Prostate gland (tissue), 2 donors: Measurements from ENCODE around the gene FMO4. TPM values are rescaled to one million over a fixed set of nuclear protein-coding genes. Genes with fewer than 3 reads are reported as not detected.

Source experiments
- DNase-seq: peaks from one replicate; pipeline ENCODE4 v3.0.0-alpha.2; 2019; ENCODE audit warnings: low spot score
- H3K27ac ChIP-seq, 2 donors: fragments of 200-600 bp; sonication (generic); 2 replicates each; pipeline ENCODE4 v1.5.1; 2017 to 2019
- H3K27me3 ChIP-seq: fragments of 200-600 bp; sonication (generic); replicated peaks from 2 replicates; pipeline ENCODE4 v1.5.1; 2019; ENCODE audit not compliant: insufficient read depth
- H3K36me3 ChIP-seq, 2 donors: fragments of 200-600 bp; sonication (generic); 1 replicate in 1 of 2; 2 replicates in 1 of 2; pipeline versions ENCODE4 v1.5.1 to v1.8.1; 2017 to 2019
- H3K4me1 ChIP-seq: fragments of 200-600 bp; sonication (generic); replicated peaks from 2 replicates; pipeline ENCODE4 v1.5.1; 2019
- H3K4me3 ChIP-seq, 2 donors: fragments of 200-600 bp; sonication (generic); 2 replicates each; pipeline ENCODE4 v1.5.1; 2017 to 2019
- H3K9me3 ChIP-seq: fragments of 200-600 bp; sonication (generic); 2 replicates; pipeline ENCODE4 v1.5.1; 2017
- POLR2A ChIP-seq: fragments of 450-650 bp; IDR thresholded peaks from one replicate; pipeline ENCODE4 v1.6.1; 2016; ENCODE audit warnings: antibody characterized with exemption, mild to moderate bottlenecking
- POLR2AphosphoS5 ChIP-seq: sonication (generic); formaldehyde crosslinking; IDR thresholded peaks from one replicate; pipeline ENCODE4 v1.6.1; 2017; ENCODE audit warnings: antibody characterized with exemption
- WGBS: methylation state at CpG from one replicate; pipeline ENCODE4 v1.1.5; 2018; 5-methylcytosine and 5-hydroxymethylcytosine counted together
- intact Hi-C: fragments of 100-400 bp; cut with DNase I; formaldehyde crosslinking; loops from one replicate; pipeline ENCODE4 v1.14.2; 2022
- total RNA-seq, 2 donors: library from RNA; depleted of rRNA; stranded (reverse); fragments of >200 nt; gene quantifications; one replicate each; pipeline ENCODE4 v1.1.0, GENCODE V29; 2016
- TF ChIP-seq, protein P1 (sequence below), 4 experiments: fragments of 200-600 bp in 2 of 4; fragments of 450-650 bp in 2 of 4; sonication (generic) in 2 of 4; IDR thresholded peaks; 1 replicate in 3 of 4; 2 replicates in 1 of 4; pipeline ENCODE4 v1.5.1; 2016 to 2019; ENCODE audit warnings: antibody characterized with exemption in 4 of 4, mild to moderate bottlenecking in 2 of 4, moderate library complexity in 2 of 4

Gene FMO4
- total RNA-seq, 2 donors from 2014 or later: 6.7 to 7.1 TPM

DNA sequence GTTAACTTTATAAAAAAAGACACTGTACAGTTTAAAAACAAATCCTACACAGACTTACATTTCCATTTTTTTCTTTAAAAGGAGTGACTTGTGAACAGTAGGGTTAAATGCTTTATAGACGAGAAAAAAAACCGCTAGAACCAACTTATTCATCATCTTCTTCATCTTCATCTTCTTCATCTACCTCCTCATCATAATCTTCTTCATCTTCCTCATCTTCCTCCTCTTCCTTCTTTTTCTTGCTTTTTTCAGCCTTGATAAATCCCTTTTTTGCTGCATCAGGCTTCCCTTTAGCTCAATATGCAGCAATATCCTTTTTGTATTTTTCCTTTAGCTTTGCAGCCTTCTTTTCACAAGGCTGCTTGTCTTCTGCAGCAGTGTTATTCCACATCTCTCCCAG lies 43.2 kb upstream of the FMO4 start:
- WGBS: 96% methylated on average over 2 of the region's 2 CpGs

DNA sequence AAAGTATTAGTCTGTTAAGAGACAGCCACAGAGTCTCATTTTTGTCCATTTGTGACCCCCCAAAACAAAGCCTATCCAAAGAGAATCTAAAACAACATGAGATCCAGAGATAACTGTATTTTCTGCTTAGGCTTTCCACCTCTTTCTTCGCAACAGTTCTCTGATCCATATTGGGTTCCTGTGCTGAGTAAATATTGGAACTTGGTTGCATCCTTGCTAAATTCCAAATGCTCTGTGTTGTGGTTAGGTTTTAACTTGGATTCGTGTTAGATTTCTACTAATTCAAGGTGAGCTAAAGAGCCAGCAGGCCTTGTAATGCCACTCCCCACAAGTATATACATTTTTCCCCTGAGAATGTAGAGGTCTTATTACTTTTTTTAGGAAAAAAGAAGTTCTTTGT lies 36.4 kb upstream of the FMO4 start:
- TF ChIP-seq POLR2AphosphoS5 (no peak), POLR2A (no peak)
- TF ChIP-seq, protein P1, sequence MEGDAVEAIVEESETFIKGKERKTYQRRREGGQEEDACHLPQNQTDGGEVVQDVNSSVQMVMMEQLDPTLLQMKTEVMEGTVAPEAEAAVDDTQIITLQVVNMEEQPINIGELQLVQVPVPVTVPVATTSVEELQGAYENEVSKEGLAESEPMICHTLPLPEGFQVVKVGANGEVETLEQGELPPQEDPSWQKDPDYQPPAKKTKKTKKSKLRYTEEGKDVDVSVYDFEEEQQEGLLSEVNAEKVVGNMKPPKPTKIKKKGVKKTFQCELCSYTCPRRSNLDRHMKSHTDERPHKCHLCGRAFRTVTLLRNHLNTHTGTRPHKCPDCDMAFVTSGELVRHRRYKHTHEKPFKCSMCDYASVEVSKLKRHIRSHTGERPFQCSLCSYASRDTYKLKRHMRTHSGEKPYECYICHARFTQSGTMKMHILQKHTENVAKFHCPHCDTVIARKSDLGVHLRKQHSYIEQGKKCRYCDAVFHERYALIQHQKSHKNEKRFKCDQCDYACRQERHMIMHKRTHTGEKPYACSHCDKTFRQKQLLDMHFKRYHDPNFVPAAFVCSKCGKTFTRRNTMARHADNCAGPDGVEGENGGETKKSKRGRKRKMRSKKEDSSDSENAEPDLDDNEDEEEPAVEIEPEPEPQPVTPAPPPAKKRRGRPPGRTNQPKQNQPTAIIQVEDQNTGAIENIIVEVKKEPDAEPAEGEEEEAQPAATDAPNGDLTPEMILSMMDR (IDR thresholded peaks at IDR 0.05): no peak
- intact Hi-C loops: no loop called here
- 50% methylated on average over 2 of the region's 2 CpGs for WGBS
- no peak overlapping the region for H3K4me3 ChIP-seq
- H3K27me3 ChIP-seq: no peaks in the 10 kb centered on the region
- H3K9me3 ChIP-seq: no peaks in the 10 kb centered on the region
- DNase-seq: no peak
- no peak overlapping the region for H3K27ac ChIP-seq
- H3K36me3 ChIP-seq: no peaks in the 10 kb centered on the region
- no peaks in the 10 kb centered on the region for H3K4me1 ChIP-seq

More for the DNA sequence above, 43.2 kb upstream of the FMO4 start:
- Histone ChIP-seq H3K4me1 (peaks cover 4% of the 10 kb centered on the region), H3K36me3 (no peaks in the 10 kb centered on the region), H3K27me3 (no peaks in the 10 kb centered on the region), H3K27ac (no peak overlapping the region), H3K4me3 (no peak overlapping the region), H3K9me3 (no peaks in the 10 kb centered on the region)
- intact Hi-C loops: no loop called here
- no peak for DNase-seq
- TF ChIP-seq POLR2A (no peak), POLR2AphosphoS5 (no peak)
- TF ChIP-seq, protein P1 (IDR thresholded peaks at IDR 0.05): no peak

DNA sequence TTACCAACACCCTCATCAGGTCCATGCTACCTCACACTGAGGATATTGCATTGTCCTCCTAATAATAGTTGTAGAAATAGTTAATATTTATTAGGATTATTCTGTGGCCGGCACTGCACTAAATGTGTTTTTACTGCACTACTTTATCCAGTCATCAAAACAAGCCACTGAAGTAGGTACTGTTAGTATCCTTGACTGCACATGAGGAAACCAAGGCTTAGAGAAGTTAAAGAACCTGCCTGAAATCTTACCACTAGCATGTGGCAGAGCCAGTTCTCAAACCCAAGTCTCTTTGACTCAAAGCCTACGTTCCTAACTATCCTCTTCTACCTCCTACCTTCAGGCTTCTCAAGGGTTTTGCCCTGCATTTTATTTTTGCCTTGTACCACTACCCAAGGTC lies 34.7 kb upstream of the FMO4 start:
- intact Hi-C loops: no loop called here
- DNase-seq: no peak
- 78% methylated on average over 2 of the region's 2 CpGs for WGBS
- H3K9me3 ChIP-seq: no peaks in the 10 kb centered on the region
- H3K4me1 ChIP-seq: no peaks in the 10 kb centered on the region
- no peak overlapping the region for H3K27ac ChIP-seq
- no peaks in the 10 kb centered on the region for H3K36me3 ChIP-seq
- no peak overlapping the region for H3K4me3 ChIP-seq
- no peaks in the 10 kb centered on the region for H3K27me3 ChIP-seq
- TF ChIP-seq POLR2AphosphoS5 (no peak), POLR2A (no peak)
- TF ChIP-seq, protein P1 (IDR thresholded peaks at IDR 0.05): no peak

DNA sequence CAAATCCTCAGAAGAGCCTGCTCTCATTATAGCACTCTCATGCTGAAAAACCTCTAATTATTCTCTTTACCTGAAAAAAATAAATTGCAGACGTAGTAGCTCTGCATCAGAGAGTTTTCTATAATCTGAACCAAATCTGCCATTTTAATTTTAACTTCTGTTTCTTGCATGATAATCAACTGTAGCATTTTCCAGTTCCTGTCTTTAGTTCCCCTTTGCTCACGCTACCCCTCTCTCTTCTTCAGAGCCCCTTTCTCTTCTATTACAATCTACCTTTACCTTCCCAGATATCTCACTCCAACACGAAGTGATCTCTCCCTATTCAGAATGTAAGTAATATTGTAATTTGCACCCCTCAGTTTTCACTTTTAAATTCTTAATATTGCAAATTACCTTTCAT lies 34.3 kb upstream of the FMO4 start:
- DNase-seq: no peak
- TF ChIP-seq POLR2AphosphoS5 (no peak), POLR2A (no peak)
- TF ChIP-seq, protein P1 (IDR thresholded peaks at IDR 0.05): no peak
- intact Hi-C loops: no loop called here
- Histone ChIP-seq H3K27me3 (no peaks in the 10 kb centered on the region), H3K36me3 (no peaks in the 10 kb centered on the region), H3K27ac (no peak overlapping the region), H3K9me3 (no peaks in the 10 kb centered on the region), H3K4me1 (no peaks in the 10 kb centered on the region), H3K4me3 (no peak overlapping the region)
- WGBS: 77% methylated on average over 3 of the region's 3 CpGs

DNA sequence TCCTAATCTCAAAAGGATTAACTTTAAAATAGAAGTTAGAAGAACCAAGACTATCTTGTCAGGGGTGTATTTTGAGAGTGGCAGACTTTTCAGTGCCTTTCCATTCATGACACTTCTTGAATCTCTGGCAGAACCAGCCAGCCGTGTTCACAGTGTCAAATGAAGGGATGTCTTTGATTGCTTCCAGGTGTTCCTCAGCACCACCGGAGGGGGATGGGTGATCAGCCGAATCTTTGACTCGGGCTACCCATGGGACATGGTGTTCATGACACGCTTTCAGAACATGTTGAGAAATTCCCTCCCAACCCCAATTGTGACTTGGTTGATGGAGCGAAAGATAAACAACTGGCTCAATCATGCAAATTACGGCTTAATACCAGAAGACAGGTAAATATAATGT lies 33.4 kb upstream of the FMO4 start:
- Histone ChIP-seq H3K4me3 (no peak overlapping the region), H3K36me3 (no peaks in the 10 kb centered on the region), H3K4me1 (no peaks in the 10 kb centered on the region), H3K27ac (no peak overlapping the region), H3K9me3 (no peaks in the 10 kb centered on the region), H3K27me3 (no peaks in the 10 kb centered on the region)
- whole genome bisulfite sequencing: 79% methylated on average over 7 of the region's 7 CpGs
- intact Hi-C loops: no loop called here
- TF ChIP-seq, protein P1 (IDR thresholded peaks at IDR 0.05): no peak
- TF ChIP-seq POLR2AphosphoS5 (no peak), POLR2A (no peak)
- DNase-seq: no peak
